ENCODE results near the gene DLGAP3. TPM values are rescaled to one million over a fixed set of nuclear protein-coding genes. Genes with fewer than 3 reads are reported as not detected.

Gene DLGAP3
- total RNA-seq, 2 donors from 2014 or later = 0.52 to 2.3 TPM

DNA sequence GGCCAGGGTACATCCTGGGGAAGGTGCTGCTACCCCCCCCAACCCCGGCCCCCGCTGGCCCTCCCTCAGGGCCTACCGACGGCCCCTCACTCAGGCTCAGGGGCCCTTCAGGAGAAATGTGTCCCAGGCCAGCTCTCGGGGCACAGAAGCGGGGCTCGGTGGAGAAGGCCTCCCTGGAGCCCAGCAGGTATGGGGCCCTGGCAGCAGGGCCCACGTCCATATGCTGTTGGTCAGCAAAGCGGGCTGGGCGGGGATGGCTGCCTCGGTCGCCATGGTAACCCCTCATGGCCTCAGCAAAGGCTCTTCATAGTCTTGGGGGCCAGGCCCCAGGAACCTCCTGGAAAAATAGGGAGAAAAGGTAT, 24.4 kb downstream of the DLGAP3 start:
- Histone ChIP-seq H3K27ac (no peak overlapping the region), H3K9me3 (no peaks in the 10 kb centered on the region), H3K4me3 (no peak overlapping the region), H3K27me3 (no peaks in the 10 kb centered on the region), H3K4me1 (no peaks in the 10 kb centered on the region), H3K36me3 (replicated peaks in 1 of 2; ENCODE audit: insufficient read depth in 1 of 2, low read depth in 2 of 2) (no peaks in the 10 kb centered on the region)
- intact Hi-C loops (cut with DNase I) = no loop called here
- TF ChIP-seq, protein P1, sequence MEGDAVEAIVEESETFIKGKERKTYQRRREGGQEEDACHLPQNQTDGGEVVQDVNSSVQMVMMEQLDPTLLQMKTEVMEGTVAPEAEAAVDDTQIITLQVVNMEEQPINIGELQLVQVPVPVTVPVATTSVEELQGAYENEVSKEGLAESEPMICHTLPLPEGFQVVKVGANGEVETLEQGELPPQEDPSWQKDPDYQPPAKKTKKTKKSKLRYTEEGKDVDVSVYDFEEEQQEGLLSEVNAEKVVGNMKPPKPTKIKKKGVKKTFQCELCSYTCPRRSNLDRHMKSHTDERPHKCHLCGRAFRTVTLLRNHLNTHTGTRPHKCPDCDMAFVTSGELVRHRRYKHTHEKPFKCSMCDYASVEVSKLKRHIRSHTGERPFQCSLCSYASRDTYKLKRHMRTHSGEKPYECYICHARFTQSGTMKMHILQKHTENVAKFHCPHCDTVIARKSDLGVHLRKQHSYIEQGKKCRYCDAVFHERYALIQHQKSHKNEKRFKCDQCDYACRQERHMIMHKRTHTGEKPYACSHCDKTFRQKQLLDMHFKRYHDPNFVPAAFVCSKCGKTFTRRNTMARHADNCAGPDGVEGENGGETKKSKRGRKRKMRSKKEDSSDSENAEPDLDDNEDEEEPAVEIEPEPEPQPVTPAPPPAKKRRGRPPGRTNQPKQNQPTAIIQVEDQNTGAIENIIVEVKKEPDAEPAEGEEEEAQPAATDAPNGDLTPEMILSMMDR (IDR thresholded peaks at IDR 0.05) = no peak
- TF ChIP-seq POLR2A (IDR thresholded peaks at IDR 0.05) = no peak
- no peak for DNase-seq
- ATAC-seq = no peak
- WGBS, 2 donors = 83% methylated on average over 8 of the region's 12 CpGs; no CpG with 5 or more reads in 1 of the 2 donors

DNA sequence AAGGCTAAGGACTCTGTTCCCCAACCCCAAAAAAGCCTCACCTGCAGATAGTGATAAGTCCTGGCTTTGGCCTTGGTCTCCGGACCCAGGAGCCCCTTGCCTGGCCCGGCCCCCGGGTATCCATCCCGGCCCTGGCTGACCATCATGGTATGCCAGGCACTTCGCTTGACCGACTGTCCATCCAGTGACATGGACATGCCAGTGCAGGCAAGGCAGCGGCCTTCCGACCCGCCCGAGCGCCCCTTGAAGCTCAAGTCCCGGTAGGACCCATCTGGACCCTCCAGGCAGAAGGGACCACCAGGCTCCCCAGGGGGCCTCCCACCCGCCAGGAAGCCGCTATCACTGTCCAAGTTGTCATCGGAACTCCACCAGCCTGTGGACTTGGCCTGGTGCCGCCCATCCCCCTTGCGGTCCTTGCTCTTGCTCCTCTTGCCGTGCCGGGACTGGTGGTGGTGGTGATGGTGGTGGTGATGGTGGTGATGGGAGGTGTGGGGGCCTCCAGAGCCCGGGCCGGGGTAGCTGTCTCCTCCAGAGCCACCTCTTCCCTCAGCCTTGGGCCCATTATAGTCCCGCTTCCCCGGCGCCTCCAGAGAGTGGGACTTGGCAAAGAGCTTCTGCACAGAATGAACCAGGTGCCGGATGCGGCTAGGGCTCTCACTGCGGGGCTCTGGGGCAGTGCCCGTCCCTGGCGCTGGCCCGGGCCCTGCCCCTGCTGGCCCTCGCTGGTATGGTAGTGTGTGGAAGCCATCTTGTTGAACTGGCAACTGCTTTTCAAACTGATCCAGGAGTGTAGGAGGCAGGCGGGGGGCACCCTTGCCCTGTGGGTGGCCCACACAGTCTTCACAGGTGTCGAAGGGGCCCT, 25.0 kb downstream of the DLGAP3 start:
- DNase-seq = no peak
- intact Hi-C loops (cut with DNase I) = no loop called here
- no peak for TF ChIP-seq POLR2A (IDR thresholded peaks at IDR 0.05)
- TF ChIP-seq, protein P1 (IDR thresholded peaks at IDR 0.05) = no peak

GRCh38 chr1:34901919-34902318, 27.5 kb downstream of the DLGAP3 start:
- Histone ChIP-seq H3K4me1 (no peaks in the 10 kb centered on the region), H3K27ac (no peak overlapping the region), H3K4me3 (no peak overlapping the region), H3K27me3 (no peaks in the 10 kb centered on the region), H3K36me3 (replicated peaks in 1 of 2; ENCODE audit: insufficient read depth in 1 of 2, low read depth in 2 of 2) (no peaks in the 10 kb centered on the region), H3K9me3 (no peaks in the 10 kb centered on the region)
- intact Hi-C loops (cut with DNase I) = no loop called here
- ATAC-seq (no peak), DNase-seq (no peak)
- 40 to 58% methylated on average over 7 of the region's 7 CpGs for WGBS, 2 donors
- TF ChIP-seq, protein P1 (IDR thresholded peaks at IDR 0.05) = no peak
- TF ChIP-seq POLR2A (IDR thresholded peaks at IDR 0.05) = no peak

More for the DNA sequence above, 25.0 kb downstream of the DLGAP3 start:
- Histone ChIP-seq H3K36me3 (replicated peaks in 1 of 2; ENCODE audit: insufficient read depth in 1 of 2, low read depth in 2 of 2) (no peaks in the 10 kb centered on the region), H3K4me1 (no peaks in the 10 kb centered on the region), H3K27me3 (no peaks in the 10 kb centered on the region), H3K9me3 (no peaks in the 10 kb centered on the region), H3K27ac (no peak overlapping the region), H3K4me3 (no peak overlapping the region)
- no peak for ATAC-seq
- 84 to 85% methylated on average over 14 to 20 of the region's 33 CpGs for WGBS, 2 donors

- H3K27ac ChIP-seq = no peak overlapping the region
- 57 to 61% methylated on average over 13 of the region's 13 CpGs for WGBS, 2 donors
- no peaks in the 10 kb centered on the region for H3K4me1 ChIP-seq
- TF ChIP-seq, protein P1 (IDR thresholded peaks at IDR 0.05) = no peak
- ATAC-seq (no peak), DNase-seq (no peak)
- H3K27me3 ChIP-seq = no peaks in the 10 kb centered on the region
- no peaks in the 10 kb centered on the region for H3K36me3 ChIP-seq (replicated peaks in 1 of 2; ENCODE audit: insufficient read depth in 1 of 2, low read depth in 2 of 2)
- no peaks in the 10 kb centered on the region for H3K9me3 ChIP-seq
- intact Hi-C loops (cut with DNase I) = no loop called here
- no peak overlapping the region for H3K4me3 ChIP-seq
These were observed 28.5 kb downstream of the DLGAP3 start for GRCh38 chr1:34900775-34901502.

Measured in body of pancreas (tissue), 4 donors.